Neural progenitor cell (in vitro differentiated cells): ENCODE measurements around the gene NLRP3. TPM values are rescaled to one million over a fixed set of nuclear protein-coding genes. Genes with fewer than 3 reads are reported as not detected.

ENCODE experiments used
- DNase-seq: peaks from one replicate; pipeline ENCODE4 v3.0.0-alpha.2; 2016; ENCODE audit warnings: low spot score
- H2AFZ ChIP-seq: fragments of 200-600 bp; sonication (generic); replicated peaks from 2 replicates; pipeline ENCODE4 v1.6.1; 2016; ENCODE audit warnings: antibody characterized with exemption
- H3F3A ChIP-seq: fragments of 200-600 bp; sonication (generic); 2 replicates; pipeline ENCODE4 v1.6.1; 2016; ENCODE audit warnings: antibody characterized with exemption, low read depth
- H3K27ac ChIP-seq: fragments of 200-600 bp; sonication (generic); 2 replicates; pipeline ENCODE4 v1.5.1; 2016; ENCODE audit warnings: mild to moderate bottlenecking
- H3K27me3 ChIP-seq: fragments of 200-600 bp; sonication (generic); 2 replicates; pipeline ENCODE4 v1.6.1; 2016; ENCODE audit warnings: mild to moderate bottlenecking, moderate library complexity
- H3K36me3 ChIP-seq: fragments of 200-600 bp; sonication (generic); 2 replicates; pipeline ENCODE4 v1.5.1; 2016
- H3K4me1 ChIP-seq: fragments of 200-600 bp; sonication (generic); 2 replicates; pipeline ENCODE4 v1.6.1; 2016; ENCODE audit warnings: mixed run types
- H3K4me2 ChIP-seq: fragments of 200-600 bp; sonication (generic); 2 replicates; pipeline ENCODE4 v1.6.1; 2016
- H3K4me3 ChIP-seq: fragments of 200-600 bp; sonication (generic); 2 replicates; pipeline ENCODE4 v1.5.1; 2016
- H3K79me2 ChIP-seq: fragments of 200-600 bp; sonication (generic); 2 replicates; pipeline ENCODE4 v1.6.1; 2016; ENCODE audit warnings: low read depth
- H3K9ac ChIP-seq: fragments of 200-600 bp; sonication (generic); 2 replicates; pipeline ENCODE4 v1.6.1; 2016
- H3K9me3 ChIP-seq: fragments of 200-600 bp; sonication (generic); 2 replicates; pipeline ENCODE4 v1.5.1; 2016; ENCODE audit warnings: low read depth
- H4K20me1 ChIP-seq: fragments of 200-600 bp; sonication (generic); 2 replicates; pipeline ENCODE4 v1.6.1; 2016; ENCODE audit warnings: low read depth
- H3K27ac Mint-ChIP-seq: 3 replicates; pipeline ENCODE4 v1.8.0; 2021; ENCODE audit warnings: mixed read lengths
- H3K27me3 Mint-ChIP-seq: 2 replicates; pipeline ENCODE4 v1.8.0; 2022; ENCODE audit warnings: low read depth, mild to moderate bottlenecking, inconsistent platforms, moderate library complexity, mixed read lengths; ENCODE audit not compliant: insufficient read depth
- H3K36me3 Mint-ChIP-seq: 3 replicates; pipeline ENCODE4 v1.8.0; 2021; ENCODE audit warnings: mixed read lengths
- H3K4me1 Mint-ChIP-seq: 3 replicates; pipeline ENCODE4 v1.8.0; 2021; ENCODE audit warnings: mixed read lengths
- H3K4me3 Mint-ChIP-seq: 3 replicates; pipeline ENCODE4 v1.8.0; 2021; ENCODE audit warnings: mild to moderate bottlenecking, moderate library complexity, mixed read lengths
- H3K9me3 Mint-ChIP-seq: 3 replicates; pipeline ENCODE4 v1.8.0; 2020; ENCODE audit warnings: mixed read lengths
- CTCF ChIP-seq: fragments of 200-600 bp; sonication (generic); IDR thresholded peaks from 2 replicates; pipeline ENCODE4 v1.5.1; 2017; ENCODE audit warnings: antibody characterized with exemption, mild to moderate bottlenecking
- EZH2 ChIP-seq: fragments of 200-600 bp; sonication (generic); IDR thresholded peaks from 2 replicates; pipeline ENCODE4 v1.6.1; 2017; ENCODE audit warnings: antibody characterized with exemption, mild to moderate bottlenecking, moderate library complexity
- EZH2phosphoT487 ChIP-seq: fragments of 200-600 bp; sonication (generic); IDR thresholded peaks from 2 replicates; pipeline ENCODE4 v1.6.1; 2017; ENCODE audit warnings: antibody characterized with exemption
- total RNA-seq: library from RNA; depleted of rRNA; stranded (reverse); fragments of >200 nt; gene quantifications from 2 replicates; pipeline ENCODE4 v1.2.3, GENCODE V29; 2015; ENCODE audit warnings: low replicate concordance

The NLRP3 gene
- total RNA-seq, 1 donor from 2014 or later = 2.6 TPM

GRCh38 chr1:247440001-247440620, 24.1 kb downstream of the NLRP3 start:
- no peaks in the 10 kb centered on the region for H3K9me3 ChIP-seq
- H3K27ac ChIP-seq = no peak overlapping the region
- no peaks in the 10 kb centered on the region for H3K27me3 ChIP-seq
- TF ChIP-seq EZH2phosphoT487 (no peak), CTCF (no peak), EZH2 (no peak)
- H2AFZ ChIP-seq = no peak overlapping the region
- DNase-seq = no peak
- Mint-ChIP-seq H3K27me3 (no peaks in the 10 kb centered on the region), H3K4me1 (peaks cover 22% of the 10 kb centered on the region), H3K27ac (no peak overlapping the region), H3K9me3 (no peaks in the 10 kb centered on the region), H3K4me3 (no peak overlapping the region), H3K36me3 (no peaks in the 10 kb centered on the region)
- no peak overlapping the region for H3K4me2 ChIP-seq
- no peaks in the 10 kb centered on the region for H3K36me3 ChIP-seq
- no peaks in the 10 kb centered on the region for H3K79me2 ChIP-seq
- no peak overlapping the region for H3K4me3 ChIP-seq
- peaks cover 8% of the 10 kb centered on the region for H3K4me1 ChIP-seq
- H3F3A ChIP-seq = no peaks in the 10 kb centered on the region
- H4K20me1 ChIP-seq = no peaks in the 10 kb centered on the region
- H3K9ac ChIP-seq = no peak overlapping the region

- Mint-ChIP-seq H3K27ac (no peak overlapping the region), H3K36me3 (no peaks in the 10 kb centered on the region), H3K4me3 (no peak overlapping the region), H3K9me3 (peaks cover 3% of the 10 kb centered on the region), H3K27me3 (no peaks in the 10 kb centered on the region), H3K4me1 (peaks cover 22% of the 10 kb centered on the region)
- H3K27ac ChIP-seq = no peak overlapping the region
- H3K4me2 ChIP-seq = no peak overlapping the region
- no peaks in the 10 kb centered on the region for H4K20me1 ChIP-seq
- peaks cover 8% of the 10 kb centered on the region for H3K4me1 ChIP-seq
- no peaks in the 10 kb centered on the region for H3K27me3 ChIP-seq
- H3K9ac ChIP-seq = no peak overlapping the region
- H3K4me3 ChIP-seq = no peak overlapping the region
- no peaks in the 10 kb centered on the region for H3F3A ChIP-seq
- no peak overlapping the region for H2AFZ ChIP-seq
- no peak for DNase-seq
- no peaks in the 10 kb centered on the region for H3K9me3 ChIP-seq
- H3K79me2 ChIP-seq = no peaks in the 10 kb centered on the region
- H3K36me3 ChIP-seq = no peaks in the 10 kb centered on the region
- TF ChIP-seq EZH2 = no peak
Measured at GRCh38 chr1:247441606-247442005, 25.6 kb downstream of the NLRP3 start.

- no peak for TF ChIP-seq EZH2
- TF ChIP-seq CTCF = no peak
- TF ChIP-seq EZH2phosphoT487 = no peak
- Mint-ChIP-seq H3K36me3 (no peaks in the 10 kb centered on the region), H3K4me1 (peaks cover 22% of the 10 kb centered on the region), H3K9me3 (peaks cover 3% of the 10 kb centered on the region), H3K4me3 (no peak overlapping the region), H3K27me3 (no peaks in the 10 kb centered on the region), H3K27ac (no peak overlapping the region)
- peaks cover 8% of the 10 kb centered on the region for H3K4me1 ChIP-seq
- no peaks in the 10 kb centered on the region for H3K79me2 ChIP-seq
- H3F3A ChIP-seq = no peaks in the 10 kb centered on the region
- no peaks in the 10 kb centered on the region for H3K36me3 ChIP-seq
- H3K9me3 ChIP-seq = no peaks in the 10 kb centered on the region
- H3K4me3 ChIP-seq = no peak overlapping the region
- no peak overlapping the region for H2AFZ ChIP-seq
- no peak overlapping the region for H3K27ac ChIP-seq
- peak overlapping the region; percentile 22 for H3K4me2 ChIP-seq
- no peak for DNase-seq
- H4K20me1 ChIP-seq = no peaks in the 10 kb centered on the region
- no peak overlapping the region for H3K9ac ChIP-seq
- H3K27me3 ChIP-seq = no peaks in the 10 kb centered on the region
Measured at GRCh38 chr1:247442164-247442563, 26.2 kb downstream of the NLRP3 start.

GRCh38 chr1:247443641-247444040, 27.7 kb downstream of the NLRP3 start:
- H2AFZ ChIP-seq = no peak overlapping the region
- H3K4me1 Mint-ChIP-seq = peaks cover 22% of the 10 kb centered on the region
- no peak for DNase-seq
- peaks cover 8% of the 10 kb centered on the region for H3K4me1 ChIP-seq
- no peaks in the 10 kb centered on the region for H3F3A ChIP-seq
- H3K4me3 Mint-ChIP-seq = no peak overlapping the region
- H3K9ac ChIP-seq = no peak overlapping the region
- H3K9me3 ChIP-seq = no peaks in the 10 kb centered on the region
- H3K36me3 Mint-ChIP-seq = no peaks in the 10 kb centered on the region
- no peak overlapping the region for H3K4me2 ChIP-seq
- no peaks in the 10 kb centered on the region for H4K20me1 ChIP-seq
- no peak overlapping the region for H3K4me3 ChIP-seq
- no peaks in the 10 kb centered on the region for H3K36me3 ChIP-seq
- no peaks in the 10 kb centered on the region for H3K27me3 ChIP-seq
- no peak overlapping the region for H3K27ac Mint-ChIP-seq
- H3K9me3 Mint-ChIP-seq = peaks cover 6% of the 10 kb centered on the region
- TF ChIP-seq EZH2 (no peak), CTCF (no peak)
- H3K79me2 ChIP-seq = no peaks in the 10 kb centered on the region
- no peak overlapping the region for H3K27ac ChIP-seq
- H3K27me3 Mint-ChIP-seq = no peaks in the 10 kb centered on the region
